NCI-H446 treated with DMSO at 0.1 percent for 48 hours (cell line): ENCODE data around the gene TGFB1.
"Not testable (repeated sequence)": the region's sequence is repeated elsewhere in the genome, so short reads cannot be mapped to it uniquely, and the experiment has no call there.

Source experiments
- DNase-seq: peaks from one replicate; lab custom pipeline; 2025; lab: John Stamatoyannopoulos, UW

Gene TGFB1

DNA sequence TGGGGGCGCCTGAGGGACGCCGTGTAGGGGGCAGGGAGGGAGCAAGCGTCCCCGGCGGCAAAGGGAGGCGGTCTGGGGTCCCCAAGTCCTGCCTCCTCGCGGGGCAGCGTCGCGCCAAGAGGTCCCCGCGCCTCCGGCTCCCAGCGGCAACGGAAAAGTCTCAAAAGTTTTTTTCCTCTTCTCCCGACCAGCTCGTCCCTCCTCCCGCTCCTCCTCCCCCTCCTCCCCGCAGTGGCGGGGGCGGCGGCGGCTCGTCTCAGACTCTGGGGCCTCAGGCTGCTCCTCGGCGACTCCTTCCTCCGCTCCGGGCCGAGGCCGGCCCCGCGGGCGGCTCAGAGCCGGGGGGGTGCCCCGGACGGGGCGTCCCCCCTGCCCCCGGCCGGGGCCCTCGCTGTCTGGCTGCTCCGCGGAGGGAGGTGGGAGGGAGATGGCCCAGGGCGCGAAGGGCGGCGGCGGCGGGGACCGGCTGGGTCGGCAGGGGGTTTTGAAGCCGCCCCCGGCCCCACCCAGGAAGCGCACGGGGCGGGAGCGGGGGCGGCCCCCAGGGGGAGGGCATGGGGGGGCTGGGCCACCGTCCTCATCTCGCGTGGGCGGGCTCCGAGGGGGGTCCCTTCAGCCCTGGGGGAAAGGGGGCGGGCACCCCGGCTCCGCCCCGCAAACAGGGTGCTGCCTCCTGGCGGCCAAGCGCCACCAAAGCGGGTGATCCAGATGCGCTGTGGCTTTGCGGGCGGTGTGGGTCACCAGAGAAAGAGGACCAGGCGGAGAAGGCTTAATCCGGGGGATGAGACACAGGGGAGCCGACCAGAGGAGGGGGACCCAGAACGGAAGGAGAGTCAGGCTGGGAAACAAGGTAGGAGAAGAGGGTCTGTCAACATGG lies at the start of gene TGFB1:
Gene TGFB1 (minus strand): TSS at position 457 of the 877 bp plus-strand sequence. CDS start 878 bp downstream, outside the sequence.
- DNase-seq = no peak

DNA sequence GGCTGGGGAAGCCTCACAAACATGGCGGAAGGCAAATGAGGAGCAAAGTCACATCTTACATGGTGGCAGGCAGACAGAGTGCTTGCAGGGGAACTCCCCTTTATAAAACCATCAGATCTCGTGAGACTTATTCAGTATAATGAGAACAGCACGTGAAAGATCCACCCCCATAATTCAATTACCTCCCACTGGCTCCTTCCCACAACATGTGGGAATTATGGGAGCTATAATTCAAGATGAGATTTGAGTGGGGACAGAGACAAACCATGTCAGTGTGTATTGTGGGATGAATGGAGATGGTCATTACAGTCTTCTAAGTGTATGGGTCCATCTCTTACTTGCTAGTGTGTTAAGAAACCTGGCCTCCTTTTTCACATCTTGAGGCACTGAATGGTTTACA lies 48.3 kb upstream of the TGFB1 start:
- no peak for DNase-seq

DNA sequence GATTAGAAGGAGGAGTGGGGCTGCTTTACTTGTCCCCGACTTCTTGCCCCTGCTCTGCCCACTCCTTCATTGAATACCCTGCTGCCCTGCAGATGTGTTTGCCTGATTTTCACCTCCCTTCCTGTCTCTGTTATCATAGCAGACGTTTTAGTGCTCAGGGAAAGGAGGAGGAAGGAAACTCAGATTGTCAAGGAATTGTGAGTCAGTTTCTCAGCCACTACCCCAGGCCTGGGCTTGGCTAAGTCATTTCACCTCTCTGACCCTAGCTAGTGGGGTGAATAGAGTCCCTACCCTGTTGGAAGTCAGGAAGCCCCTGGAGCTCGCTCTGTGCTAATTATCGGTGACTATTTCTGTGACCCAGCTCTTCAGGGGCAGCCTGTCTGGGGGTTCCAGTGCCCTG lies 47.8 kb upstream of the TGFB1 start:
- DNase-seq = no peak

DNA sequence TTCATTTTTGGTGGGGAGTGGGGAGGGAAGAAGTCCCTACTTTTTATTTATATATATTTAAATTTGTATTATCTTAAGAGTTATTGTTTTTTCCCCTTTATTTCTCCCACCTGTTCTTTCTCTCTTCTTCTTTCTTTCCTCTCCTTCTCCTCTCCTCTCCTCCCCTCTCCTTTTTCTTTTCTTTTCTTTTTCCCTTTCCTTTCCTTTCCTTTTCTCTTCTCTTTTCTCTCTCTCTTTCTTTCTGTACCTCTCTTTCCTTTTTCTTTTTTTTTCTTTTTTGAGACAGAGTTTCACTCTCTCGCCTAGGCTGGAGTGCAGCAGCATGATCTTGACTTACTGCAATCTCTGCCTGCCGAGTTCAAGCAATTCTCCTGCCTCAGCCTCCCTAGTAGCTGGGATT lies 45.8 kb upstream of the TGFB1 start:
- no peak for DNase-seq

DNA sequence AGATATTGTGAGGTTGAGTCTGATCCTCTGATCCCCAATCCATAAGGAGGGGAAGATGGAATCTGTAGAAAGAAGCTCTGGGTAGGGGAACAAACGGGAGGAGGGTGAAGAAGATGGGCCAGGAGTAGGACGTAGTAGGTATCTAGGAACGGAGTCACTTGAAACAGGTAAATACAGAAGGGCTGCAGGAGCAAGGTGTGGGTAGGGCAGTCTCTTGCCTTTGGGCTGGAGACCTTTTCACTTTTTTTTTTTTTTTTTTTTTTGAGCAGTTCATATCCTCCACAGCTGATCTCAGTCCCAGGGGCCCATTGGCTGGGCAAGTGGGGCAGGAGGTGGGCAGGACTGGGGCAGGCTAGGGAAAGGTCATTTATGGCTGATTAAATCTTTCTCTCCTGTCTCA lies 45.4 kb upstream of the TGFB1 start:
- DNase-seq = no peak

DNA sequence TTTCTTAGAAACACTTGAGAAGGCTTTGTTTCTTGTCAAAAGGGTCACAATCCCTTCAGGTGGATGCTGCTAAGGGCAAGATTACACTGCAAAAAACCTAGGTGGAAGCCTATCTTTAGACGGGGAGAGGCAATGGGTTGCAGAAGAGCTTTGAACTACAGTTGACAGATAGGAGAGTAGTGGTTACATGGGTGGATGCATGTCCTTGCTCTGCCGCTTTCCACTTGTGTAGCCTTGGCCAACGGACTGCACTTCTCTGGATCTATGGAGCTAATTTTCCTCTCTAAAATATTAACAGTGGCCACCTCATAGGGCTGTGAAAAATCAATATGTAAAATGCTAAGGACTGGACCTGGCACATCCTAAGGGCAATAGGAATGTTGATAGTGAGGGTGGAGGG lies 44.9 kb upstream of the TGFB1 start:
- no peak for DNase-seq

DNA sequence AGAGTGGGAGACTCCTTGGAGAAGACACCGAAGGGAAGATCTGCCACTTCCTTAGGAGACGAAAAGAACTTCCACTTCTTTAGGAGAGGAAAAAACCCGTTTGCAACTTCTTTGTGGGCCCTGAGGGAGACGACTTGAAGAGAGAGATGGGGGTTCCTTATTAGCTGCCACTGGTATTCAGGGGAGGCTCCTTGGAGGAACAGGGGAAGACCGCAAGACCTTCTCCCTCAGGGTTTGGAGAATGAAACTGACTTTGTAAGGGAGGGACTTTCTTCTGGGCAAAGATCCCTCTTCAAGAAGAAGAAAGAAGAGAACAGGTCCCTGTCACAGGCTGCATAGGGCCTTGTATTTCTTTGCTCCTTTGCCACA lies 44.3 kb upstream of the TGFB1 start:
- DNase-seq = no peak

DNA sequence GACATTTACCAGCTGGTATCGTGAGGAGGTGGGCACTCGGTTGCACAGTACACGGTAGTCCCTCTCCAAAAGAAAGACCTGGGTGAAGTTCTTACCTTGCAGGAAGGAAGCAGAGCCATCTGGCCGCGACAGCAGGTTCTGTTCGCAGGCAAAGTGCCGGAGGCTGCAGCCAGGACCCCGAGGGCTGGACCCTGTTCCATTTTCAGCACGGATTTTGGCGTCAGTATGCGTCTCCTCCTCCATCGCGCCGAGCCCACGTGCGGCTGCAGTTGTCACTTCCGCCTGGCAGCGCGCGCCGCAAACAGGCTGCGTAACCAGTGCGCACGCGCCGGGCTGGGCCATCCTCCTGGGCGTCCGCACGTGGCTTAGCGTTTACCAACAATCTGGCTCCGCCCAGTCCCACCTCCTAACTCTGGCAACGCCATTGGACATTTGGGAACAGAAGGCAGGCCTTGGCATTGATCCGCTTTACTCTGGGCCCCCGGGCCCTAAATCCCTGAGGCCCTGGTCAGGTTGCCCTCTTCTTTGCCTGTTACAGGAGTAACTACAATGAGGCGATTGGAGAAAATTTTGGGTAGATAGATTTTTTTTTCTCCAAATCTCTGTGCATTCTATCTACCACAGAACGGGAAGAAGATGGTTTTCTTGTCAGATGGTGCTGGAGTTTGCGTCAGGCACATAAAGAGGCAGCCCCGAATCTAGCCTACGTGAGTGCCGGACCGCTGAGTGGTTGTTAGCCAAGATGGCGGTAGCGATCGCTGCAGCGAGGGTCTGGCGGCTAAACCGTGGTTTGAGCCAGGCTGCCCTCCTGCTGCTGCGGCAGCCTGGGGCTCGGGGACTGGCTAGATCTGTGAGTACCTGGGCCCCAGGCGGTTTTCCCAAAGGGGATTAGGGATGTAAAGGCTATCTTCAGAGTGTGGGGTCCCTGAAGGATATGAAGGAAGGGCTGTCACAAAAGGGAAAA lies 43.6 kb upstream of the TGFB1 start, which contains the start of the genes BCKDHA and EXOSC5:
Gene BCKDHA (plus strand): TSS at position 733 of the 964 bp plus-strand sequence. CDS start 10 bp downstream, at position 743.
Gene EXOSC5 (minus strand): TSS at position 274 of the 964 bp plus-strand sequence. CDS start 31 bp downstream, at position 243.
- DNase-seq = peak; percentile 99

DNA sequence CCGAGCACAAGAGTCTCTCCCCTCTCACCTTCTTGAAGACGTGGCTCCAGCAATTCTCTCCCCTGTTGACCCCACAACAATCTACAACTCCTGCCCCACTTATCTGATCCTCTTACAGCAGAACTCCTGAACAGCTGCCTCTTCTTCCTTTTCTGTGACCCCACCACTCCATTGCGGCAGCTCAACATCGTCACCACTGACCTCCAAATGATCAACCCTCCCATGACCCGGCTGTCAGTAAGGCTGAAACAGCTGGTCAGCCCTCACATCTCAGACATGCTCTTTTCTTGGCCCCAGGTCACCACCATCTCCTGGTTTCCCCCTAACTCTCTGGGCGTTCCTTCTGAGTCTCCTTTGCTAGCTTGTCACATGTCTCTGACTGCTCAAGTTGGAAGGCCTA lies 41.6 kb upstream of the TGFB1 start:
- no peak for DNase-seq

DNA sequence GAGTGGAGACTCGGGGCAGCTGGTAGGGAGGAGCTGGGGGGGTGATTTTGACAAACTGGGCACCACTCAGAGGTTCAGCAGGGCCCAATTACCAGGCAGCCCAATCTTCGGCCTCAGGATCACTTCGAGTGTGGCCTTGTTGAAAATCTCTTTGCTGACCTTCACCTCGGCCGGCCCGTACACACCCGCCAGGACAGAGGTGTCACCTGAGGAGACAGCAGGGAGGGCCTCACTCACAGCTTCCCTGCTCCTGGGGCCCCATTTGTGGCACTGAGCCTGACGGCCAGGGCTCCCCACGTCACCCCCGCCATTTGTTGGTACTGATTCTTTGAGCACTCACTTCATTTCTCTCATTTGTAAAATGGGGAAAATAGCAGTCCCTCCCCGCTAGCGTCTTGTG lies 39.1 kb upstream of the TGFB1 start:
- DNase-seq = no peak

DNA sequence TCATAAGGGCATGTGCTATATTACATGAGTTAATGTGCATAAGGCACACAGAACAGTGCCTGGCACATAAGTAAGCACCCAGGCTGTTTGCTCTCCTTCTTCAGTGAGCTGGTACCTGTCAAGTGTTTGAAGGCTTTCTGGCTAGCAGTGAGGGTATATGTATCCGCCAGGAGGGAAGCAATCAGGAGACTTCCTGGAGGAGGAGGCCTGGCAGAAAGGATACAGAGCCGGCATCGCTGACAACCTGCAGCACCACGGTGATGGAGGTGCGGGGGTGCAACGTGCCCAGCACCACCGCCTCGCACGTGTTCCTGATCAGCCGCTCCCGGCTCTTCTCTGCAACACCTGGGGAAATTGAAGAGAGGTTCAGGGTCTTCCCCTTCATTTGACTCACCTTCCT lies 37.9 kb upstream of the TGFB1 start:
- DNase-seq = no peak

DNA sequence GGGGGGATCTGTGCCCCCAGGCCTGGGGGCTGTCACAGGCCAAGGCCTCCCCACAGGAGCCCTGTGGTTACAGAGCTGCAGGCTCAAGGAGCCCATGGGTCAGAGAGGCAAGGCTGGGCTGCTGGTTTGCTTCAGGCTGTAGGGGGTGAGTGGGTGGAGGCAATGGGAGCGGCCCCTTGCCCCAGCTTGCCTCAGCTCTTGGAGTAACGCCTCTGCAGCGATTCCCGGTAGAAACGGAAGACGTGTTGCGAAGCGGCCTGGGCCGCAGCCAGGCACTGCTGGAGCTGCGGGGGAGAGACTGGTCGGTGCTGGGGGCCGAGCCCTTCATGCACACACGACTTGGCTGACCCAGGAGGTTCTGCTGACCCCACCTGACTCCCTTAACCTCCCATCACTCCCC lies 32.7 kb upstream of the TGFB1 start:
- DNase-seq = no peak

DNA sequence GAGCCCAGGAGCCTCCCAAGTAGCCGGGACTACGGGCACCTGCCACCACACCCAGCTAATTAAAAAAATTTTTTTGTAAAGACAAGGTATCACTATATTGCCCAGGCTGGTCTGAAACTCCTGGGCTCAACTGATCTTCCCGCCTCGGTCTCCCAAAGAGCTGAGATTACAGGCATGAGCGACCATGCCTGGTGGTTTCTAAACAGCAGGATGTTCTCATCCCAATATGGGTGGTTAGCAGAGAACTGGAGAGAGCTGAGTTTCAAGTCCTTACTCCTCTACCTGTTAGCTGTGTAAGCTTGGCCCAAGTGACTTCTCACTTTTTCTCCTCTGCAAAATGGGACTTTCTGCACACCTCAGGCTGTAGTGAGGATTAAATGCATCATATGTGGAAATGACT lies 30.6 kb upstream of the TGFB1 start:
- no peak for DNase-seq

DNA sequence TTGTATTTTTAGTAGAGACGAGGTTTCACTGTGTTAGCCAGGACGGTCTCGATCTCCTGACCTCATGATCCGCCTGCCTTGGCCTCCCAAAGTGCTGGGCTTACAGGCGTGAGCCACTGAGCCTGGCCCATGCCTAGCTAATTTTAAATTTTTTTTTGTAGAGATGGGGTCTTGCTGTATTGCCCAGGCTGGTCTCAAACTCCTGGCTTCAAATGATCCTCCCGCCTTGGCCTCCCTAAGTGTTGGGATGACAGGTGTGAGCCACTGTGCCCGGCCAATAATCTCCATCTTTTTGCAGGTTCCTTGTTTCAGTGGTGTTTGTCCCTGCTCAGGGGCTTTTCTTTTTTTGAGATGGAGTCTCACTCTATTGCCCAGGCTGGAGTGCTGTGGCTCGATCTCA lies 27.8 kb upstream of the TGFB1 start:
- DNase-seq = not testable (repeated sequence)

DNA sequence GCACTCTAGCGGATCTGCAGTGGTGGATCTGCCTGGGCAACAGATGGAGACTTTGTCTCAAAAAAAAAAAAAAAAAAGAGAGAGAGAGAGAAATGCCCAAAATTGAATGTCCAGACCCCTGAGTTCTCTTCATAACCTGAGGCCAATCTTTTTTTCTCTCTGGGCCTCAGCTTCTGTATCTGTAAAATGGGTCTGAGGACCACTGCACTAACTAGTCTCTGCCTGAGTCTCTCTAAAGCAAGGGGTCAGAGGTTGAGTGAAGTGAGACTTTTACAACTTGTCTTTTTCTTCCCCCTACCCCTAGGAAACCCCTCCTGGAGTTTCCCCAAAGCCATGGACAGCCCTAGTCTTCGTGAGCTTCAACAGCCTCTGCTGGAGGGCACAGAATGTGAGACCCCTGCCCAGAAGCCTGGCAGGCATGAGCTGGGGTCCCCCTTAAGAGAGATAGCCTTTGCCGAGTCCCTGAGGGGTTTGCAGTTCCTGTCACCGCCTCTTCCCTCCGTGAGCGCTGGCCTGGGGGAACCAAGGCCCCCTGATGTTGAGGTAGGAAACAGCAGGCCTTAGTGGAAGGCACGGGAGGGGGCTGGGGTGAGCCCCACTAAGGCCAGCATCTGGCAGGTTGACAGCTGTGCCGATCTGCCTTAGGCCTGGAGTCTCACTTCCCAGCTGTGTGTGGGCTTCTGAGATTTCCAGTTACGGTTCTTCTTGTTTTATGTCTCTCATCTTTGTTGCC lies 24.4 kb upstream of the TGFB1 start:
- no peak for DNase-seq

DNA sequence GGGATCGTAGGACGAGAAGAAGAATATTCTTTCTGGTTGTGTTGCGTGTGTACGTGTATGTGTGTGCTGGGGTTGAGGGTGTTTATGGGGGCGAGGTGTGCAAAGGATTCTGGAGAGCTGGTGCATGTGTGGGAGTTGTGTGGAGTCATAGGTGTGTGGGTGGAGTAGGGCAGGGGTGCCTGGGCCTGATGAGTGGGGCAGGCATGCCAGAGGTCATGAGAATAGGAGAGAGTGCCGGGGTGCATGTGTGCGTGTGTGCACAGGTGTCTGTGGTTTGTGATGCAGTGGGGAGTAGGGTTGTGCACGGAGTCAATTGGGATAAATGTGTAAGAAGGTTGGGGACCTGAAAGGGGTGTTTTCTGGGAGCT lies 23.3 kb upstream of the TGFB1 start:
- no peak for DNase-seq

DNA sequence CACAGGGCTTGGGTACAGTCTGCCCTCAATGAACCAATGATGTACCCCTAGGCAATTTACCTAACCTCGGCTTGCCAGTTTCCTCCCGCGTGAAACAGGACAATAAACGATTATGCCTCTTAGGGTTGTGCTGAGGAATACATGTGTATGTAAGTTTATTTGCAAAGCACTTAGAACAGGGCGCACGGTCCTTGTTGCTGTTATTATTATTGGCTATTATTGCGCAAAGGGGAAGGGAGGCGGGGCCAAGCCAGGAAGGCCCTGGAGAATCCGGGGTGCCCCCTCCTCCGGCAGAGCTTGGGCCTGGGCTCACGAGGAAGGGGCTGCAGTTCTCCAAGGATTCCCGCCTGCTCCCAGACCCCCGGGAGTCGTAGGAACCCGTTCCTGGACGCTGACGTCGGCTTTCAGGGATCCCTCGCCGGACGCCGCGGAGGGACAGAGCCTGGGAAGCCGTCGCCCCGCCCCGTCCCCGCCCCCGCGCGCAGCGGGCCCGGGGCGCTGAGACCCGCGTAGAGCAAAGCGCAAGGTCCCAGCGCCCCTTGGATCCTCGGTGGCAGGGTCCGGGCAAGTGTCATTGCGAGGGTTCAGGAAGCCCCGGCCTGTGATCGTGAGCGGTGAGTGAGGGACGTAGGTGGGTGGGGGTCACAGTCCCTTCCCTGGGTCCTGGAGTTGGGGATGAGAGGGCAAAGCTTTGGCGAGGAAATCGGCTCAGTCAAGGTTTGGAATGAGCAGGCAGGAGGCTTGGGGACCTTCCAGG lies 22.7 kb upstream of the TGFB1 start, which contains the start of gene TMEM91:
Gene TMEM91 (plus strand): TSS at position 293 of the 757 bp plus-strand sequence. CDS start 1,777 bp downstream, outside the sequence.
- no peak for DNase-seq

DNA sequence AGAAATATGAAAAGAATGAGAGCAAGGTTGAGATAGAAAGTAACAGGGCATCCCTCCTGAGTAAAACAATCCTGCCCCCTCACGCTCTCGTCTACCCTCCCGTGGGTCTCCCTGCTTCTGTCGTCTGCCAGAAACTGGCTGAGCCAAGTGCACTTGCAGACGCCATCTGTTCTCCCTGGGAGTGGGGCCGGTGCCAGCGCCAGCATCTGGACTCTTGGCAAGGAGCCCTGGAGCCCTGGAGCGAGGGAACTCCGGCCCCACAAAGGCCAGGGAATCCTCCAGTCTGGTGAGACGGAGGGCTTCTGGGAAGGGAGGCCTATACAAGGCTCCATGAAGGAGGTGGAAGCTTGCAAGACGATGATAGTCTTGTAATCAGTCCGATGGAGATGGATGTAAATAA lies 20.3 kb upstream of the TGFB1 start:
- peak; percentile 90 for DNase-seq

DNA sequence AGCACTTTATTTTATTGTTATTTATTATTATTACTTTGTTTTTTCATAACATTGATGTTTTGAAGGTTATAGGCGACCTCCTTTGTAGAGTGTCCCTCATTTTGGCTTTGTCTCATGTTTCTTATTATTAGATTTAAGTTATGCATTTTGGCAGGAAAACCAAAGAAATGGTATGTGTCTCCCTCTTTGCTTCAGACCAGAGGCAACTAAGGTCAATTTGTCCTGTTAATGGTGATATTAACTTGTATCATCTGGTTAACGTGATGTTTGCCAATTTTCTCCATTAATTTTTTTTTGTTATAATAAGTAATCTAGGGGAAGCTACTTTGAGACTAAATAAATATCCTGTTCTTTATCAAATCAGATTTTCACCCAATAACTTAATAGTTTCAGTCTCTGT lies 18.8 kb upstream of the TGFB1 start:
- no peak for DNase-seq

DNA sequence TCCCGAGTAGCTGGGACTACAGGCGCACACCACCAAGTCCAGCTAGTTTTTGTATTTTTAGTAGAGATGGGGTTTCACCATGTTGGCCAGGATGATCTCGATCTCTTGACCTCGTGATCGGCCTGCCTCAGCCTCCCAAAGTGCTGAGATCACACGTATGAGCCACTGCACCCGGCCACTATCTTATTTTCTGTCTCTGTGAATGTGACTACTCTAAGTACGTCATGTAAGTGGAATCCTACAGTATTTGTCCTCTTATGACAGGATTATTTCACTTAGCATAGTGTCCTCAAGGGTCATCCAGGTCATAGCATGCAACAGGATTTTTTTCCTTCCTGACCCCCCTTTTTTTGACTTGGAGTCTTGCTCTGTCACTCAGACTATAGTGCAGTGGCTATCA lies 17.8 kb upstream of the TGFB1 start:
- DNase-seq = no peak

DNA sequence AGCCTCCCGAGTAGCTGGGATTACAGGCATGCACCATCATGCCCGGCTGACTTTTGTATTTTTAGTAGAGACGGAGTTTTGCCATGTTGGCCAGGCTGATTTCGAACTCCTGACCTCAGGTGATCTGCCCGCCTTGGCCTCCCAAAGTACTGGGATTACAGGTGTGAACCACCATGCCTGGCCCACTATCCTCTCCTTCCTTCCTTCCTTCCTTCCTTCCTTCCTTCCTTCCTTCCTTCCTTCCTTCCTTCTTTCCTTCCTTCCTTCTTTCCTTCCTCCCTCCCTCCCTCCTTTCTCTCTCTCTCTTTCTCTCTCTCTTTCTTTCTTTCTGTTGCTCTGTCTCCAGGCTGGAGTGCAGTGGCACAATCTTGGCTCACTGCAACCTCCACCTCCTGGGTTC lies 17.4 kb upstream of the TGFB1 start:
- DNase-seq = not testable (repeated sequence)
